RWPE1 (cell line): ENCODE measurements around the gene ARHGAP30.
"Not testable (repeated sequence)": the region's sequence is repeated elsewhere in the genome, so short reads cannot be mapped to it uniquely, and the experiment has no call there.

Source experiments
- CTCF ChIA-PET: fragments of 350-600 bp; sonication (Branson Sonifier 250); formaldehyde crosslinking; extraction: SDS; loops from one replicate; lab custom pipeline; 2021; lab: Yijun Ruan, JAX
- POLR2A ChIA-PET: fragments of 400-600 bp; formaldehyde crosslinking; extraction: SDS; loops from one replicate; lab custom pipeline; 2020; ENCODE audit warnings: antibody characterized with exemption; ENCODE audit not compliant: low non-redundant PET; lab: Yijun Ruan, JAX
- DNase-seq: peaks from one replicate; pipeline ENCODE4 v3.0.0; 2012; ENCODE audit warnings: low spot score
- H3K27ac ChIP-seq: fragments of 450-650 bp; 2 replicates; pipeline ENCODE4 v1.5.1; 2017
- TF ChIP-seq, protein P1 (sequence below): fragments of 450-650 bp; conservative IDR thresholded peaks from 2 replicates; pipeline ENCODE4 v1.5.1; 2017; ENCODE audit warnings: low read depth, mild to moderate bottlenecking

The ARHGAP30 gene, protein sequence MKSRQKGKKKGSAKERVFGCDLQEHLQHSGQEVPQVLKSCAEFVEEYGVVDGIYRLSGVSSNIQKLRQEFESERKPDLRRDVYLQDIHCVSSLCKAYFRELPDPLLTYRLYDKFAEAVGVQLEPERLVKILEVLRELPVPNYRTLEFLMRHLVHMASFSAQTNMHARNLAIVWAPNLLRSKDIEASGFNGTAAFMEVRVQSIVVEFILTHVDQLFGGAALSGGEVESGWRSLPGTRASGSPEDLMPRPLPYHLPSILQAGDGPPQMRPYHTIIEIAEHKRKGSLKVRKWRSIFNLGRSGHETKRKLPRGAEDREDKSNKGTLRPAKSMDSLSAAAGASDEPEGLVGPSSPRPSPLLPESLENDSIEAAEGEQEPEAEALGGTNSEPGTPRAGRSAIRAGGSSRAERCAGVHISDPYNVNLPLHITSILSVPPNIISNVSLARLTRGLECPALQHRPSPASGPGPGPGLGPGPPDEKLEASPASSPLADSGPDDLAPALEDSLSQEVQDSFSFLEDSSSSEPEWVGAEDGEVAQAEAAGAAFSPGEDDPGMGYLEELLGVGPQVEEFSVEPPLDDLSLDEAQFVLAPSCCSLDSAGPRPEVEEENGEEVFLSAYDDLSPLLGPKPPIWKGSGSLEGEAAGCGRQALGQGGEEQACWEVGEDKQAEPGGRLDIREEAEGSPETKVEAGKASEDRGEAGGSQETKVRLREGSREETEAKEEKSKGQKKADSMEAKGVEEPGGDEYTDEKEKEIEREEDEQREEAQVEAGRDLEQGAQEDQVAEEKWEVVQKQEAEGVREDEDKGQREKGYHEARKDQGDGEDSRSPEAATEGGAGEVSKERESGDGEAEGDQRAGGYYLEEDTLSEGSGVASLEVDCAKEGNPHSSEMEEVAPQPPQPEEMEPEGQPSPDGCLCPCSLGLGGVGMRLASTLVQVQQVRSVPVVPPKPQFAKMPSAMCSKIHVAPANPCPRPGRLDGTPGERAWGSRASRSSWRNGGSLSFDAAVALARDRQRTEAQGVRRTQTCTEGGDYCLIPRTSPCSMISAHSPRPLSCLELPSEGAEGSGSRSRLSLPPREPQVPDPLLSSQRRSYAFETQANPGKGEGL

DNA sequence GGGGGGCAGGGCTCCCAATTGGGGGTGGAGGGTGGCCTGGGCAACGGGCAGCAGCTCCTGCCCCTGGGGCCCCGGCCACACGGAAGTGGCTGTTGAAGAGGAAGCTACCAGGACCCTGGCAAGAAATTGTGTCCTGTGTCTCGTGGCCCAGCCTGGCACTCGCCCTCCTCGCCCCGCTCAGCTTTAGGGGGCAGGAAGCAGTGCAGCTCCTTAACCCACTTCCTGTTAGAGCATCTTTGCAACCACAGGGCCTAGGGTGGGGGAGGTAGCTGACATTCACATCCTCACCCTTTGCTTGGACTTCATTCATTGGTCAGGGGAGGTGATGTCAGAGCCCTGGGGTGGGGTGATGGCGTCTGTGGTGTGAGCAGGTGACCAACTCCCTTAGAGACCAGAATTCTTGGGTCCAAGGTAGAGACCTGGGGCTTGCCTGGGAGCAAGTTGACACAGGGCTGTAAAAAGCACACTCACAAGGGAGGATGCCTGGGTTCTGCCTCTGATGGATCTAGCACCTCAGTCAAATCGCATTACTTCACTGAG, at the start of gene ARHGAP30:
Gene ARHGAP30 (minus strand): TSS at position 161 of the 540 bp plus-strand sequence. CDS start 267 bp downstream, outside the sequence.
- ChIA-PET POLR2A (interaction anchor here (0.6 kb wide), 1 partner anchor 747 kb away, joined by 3 read pairs; no protein-coding TSS in a partner anchor), CTCF (interaction anchor here (6.8 kb wide), 1 partner anchor 27 kb away, joined by 75 read pairs; the partner anchor contains the start of gene KLHDC9)
- TF ChIP-seq, protein P1, sequence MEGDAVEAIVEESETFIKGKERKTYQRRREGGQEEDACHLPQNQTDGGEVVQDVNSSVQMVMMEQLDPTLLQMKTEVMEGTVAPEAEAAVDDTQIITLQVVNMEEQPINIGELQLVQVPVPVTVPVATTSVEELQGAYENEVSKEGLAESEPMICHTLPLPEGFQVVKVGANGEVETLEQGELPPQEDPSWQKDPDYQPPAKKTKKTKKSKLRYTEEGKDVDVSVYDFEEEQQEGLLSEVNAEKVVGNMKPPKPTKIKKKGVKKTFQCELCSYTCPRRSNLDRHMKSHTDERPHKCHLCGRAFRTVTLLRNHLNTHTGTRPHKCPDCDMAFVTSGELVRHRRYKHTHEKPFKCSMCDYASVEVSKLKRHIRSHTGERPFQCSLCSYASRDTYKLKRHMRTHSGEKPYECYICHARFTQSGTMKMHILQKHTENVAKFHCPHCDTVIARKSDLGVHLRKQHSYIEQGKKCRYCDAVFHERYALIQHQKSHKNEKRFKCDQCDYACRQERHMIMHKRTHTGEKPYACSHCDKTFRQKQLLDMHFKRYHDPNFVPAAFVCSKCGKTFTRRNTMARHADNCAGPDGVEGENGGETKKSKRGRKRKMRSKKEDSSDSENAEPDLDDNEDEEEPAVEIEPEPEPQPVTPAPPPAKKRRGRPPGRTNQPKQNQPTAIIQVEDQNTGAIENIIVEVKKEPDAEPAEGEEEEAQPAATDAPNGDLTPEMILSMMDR, result no peak
- no peak for DNase-seq
- H3K27ac ChIP-seq, result no peak within 1 kb of the TSS

GRCh38 chr1:161117759-161118581, 48.3 kb upstream of the ARHGAP30 start, which contains the start of the genes NIT1 and PFDN2:
TSS of gene NIT1 (plus strand) at chr1:161118105. CDS start at chr1:161118177, 72 bp downstream.
TSS of gene PFDN2 (minus strand) at chr1:161118037. CDS start at chr1:161118026, 11 bp downstream.
- POLR2A ChIA-PET, result interaction anchor here (0.6 kb wide), 1 partner anchor 12 kb away, joined by 7 read pairs; no protein-coding TSS in a partner anchor
- peak; percentile 80 for DNase-seq
- TF ChIP-seq, protein P1, result no peak
- CTCF ChIA-PET, result no interaction called here
- peak within 1 kb of the TSS; percentile 96 for H3K27ac ChIP-seq

DNA sequence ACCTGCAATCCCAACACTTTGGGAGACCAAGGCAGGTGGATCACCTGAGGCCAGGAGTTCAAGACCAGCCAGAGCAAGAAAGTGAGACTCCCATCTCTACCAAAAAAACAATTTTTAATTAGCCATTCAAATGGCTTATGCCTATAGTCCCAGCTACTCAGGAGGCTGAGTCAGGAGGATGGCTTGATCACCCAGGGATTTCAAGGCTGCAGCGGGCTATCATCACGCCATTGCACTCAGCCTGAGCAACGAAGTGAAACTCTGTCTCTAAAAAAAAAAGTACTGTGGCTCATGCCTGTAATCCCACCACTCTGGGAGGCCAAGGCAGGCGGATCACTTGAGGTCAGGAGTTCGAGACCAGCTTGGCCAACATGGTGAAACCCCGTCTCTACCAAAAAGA, 46.3 kb upstream of the ARHGAP30 start:
- not testable (repeated sequence) for DNase-seq
- peak overlapping the region; percentile 96 for H3K27ac ChIP-seq
- ChIA-PET CTCF (interaction anchor here (0.9 kb wide), 1 partner anchor 44 kb away, joined by 3 read pairs; no protein-coding TSS in a partner anchor), POLR2A (interaction anchor here (0.6 kb wide), 1 partner anchor 215 kb away, joined by 3 read pairs; no protein-coding TSS in a partner anchor)

DNA sequence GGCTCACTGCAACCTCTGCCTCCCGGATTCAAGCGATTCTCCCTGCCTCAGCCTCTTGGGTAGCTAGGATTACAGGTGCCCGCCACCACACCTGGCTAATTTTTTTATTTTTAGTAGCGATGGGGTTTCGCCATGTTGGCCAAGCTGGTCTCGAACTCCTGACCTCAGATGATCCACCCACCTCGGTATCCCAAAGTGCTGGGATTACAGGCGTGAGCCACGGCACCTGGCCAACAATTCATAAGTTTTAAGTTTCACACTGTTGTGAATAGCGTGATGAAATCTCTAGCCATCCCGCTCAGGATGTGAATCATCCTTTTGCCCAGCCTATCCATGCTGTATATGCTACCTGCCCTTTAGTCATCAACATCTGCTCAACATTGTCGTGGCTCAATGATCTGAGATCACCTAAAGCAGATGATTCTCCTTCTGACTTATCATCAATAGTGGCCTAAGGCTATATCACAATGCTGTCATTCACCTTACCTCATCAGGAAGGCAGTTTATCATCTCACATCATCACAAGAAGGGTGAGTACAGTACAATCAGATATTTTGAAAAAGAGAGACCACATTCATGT, 45.5 kb upstream of the ARHGAP30 start:
- TF ChIP-seq, protein P1, result no peak
- H3K27ac ChIP-seq, result peak overlapping the region; percentile 96
- ChIA-PET POLR2A (no interaction called here), CTCF (interaction anchor here (0.6 to 0.7 kb wide), 2 partner anchors 69 to 163 kb away, joined by 3 to 4 read pairs; no protein-coding TSS in a partner anchor)
- peak; percentile 90 for DNase-seq

GRCh38 chr1:161114556-161114955, 44.9 kb upstream of the ARHGAP30 start:
- ChIA-PET CTCF (interaction anchor here (0.6 kb wide), 1 partner anchor 163 kb away, joined by 3 read pairs; no protein-coding TSS in a partner anchor), POLR2A (no interaction called here)
- no peak for DNase-seq
- TF ChIP-seq, protein P1, result no peak
- peak overlapping the region; percentile 96 for H3K27ac ChIP-seq
